Testis (tissue), 3 donors: ENCODE data around the gene PDS5A. TPM values are rescaled to one million over a fixed set of nuclear protein-coding genes. Genes with fewer than 3 reads are reported as not detected.
A peak's percentile ranks its signal among the peaks of the same experiment; 100 is the strongest.
"Not testable (repeated sequence)": the region's sequence is repeated elsewhere in the genome, so short reads cannot be mapped to it uniquely, and the experiment has no call there.

ENCODE experiments used
- DNase-seq: peaks from one replicate; pipeline ENCODE4 v3.0.0-alpha.2; 2019
- H3K27ac ChIP-seq, 2 donors: fragments of 200-600 bp; sonication (generic); one replicate each; pipeline ENCODE4 v1.5.1; 2019
- H3K27me3 ChIP-seq: fragments of 200-600 bp; sonication (generic); one replicate; pipeline ENCODE4 v1.5.1; 2019
- H3K36me3 ChIP-seq: fragments of 200-600 bp; sonication (generic); one replicate; pipeline ENCODE4 v1.5.1; 2017; ENCODE audit warnings: low read depth; ENCODE audit errors: missing control alignments
- H3K4me1 ChIP-seq: fragments of 200-600 bp; sonication (generic); one replicate; pipeline ENCODE4 v1.5.1; 2019
- H3K4me3 ChIP-seq, 2 donors: fragments of 200-600 bp; sonication (generic); one replicate each; pipeline ENCODE4 v1.5.1; 2017 to 2019
- H3K9me3 ChIP-seq: fragments of 200-600 bp; sonication (generic); one replicate; pipeline ENCODE4 v1.5.1; 2017
- CTCF ChIP-seq, 3 experiments: fragments of 450-650 bp in 2 of 3; fragments of 200-600 bp in 1 of 3; sonication (generic) in 1 of 3; IDR thresholded peaks; one replicate each; pipeline ENCODE4 v1.5.1; 2016 to 2019; ENCODE audit warnings: antibody characterized with exemption in 3 of 3, mild to moderate bottlenecking in 2 of 3, moderate library complexity in 1 of 3
- POLR2A ChIP-seq: fragments of 450-650 bp; IDR thresholded peaks from one replicate; pipeline ENCODE4 v1.6.1; 2017; ENCODE audit warnings: antibody characterized with exemption, mild to moderate bottlenecking, moderate library complexity
- WGBS, 2 donors: methylation state at CpG; one replicate each; pipeline ENCODE4 v1.1.5; 2018; 5-methylcytosine and 5-hydroxymethylcytosine counted together
- intact Hi-C: fragments of 100-400 bp; cut with DNase I; formaldehyde crosslinking; loops from one replicate; pipeline ENCODE4 v1.15.1; 2023; ENCODE audit warnings: low total_unique reads
- polyA plus RNA-seq: library from polyadenylated mRNA; stranded (reverse); fragments of 350-450 nt; fragmentation: Illumina TruSeq; extraction: RNeasy Lipid Tissue Mini Kit (QIAGEN cat#74804); gene quantifications from one replicate; pipeline ENCODE4 v1.2.3, GENCODE V29; 2014; ENCODE audit warnings: low read depth, low replicate concordance; ENCODE audit not compliant: insufficient read depth
- total RNA-seq, 2 donors: library from RNA; depleted of rRNA; stranded (reverse); fragments of >200 nt; gene quantifications; one replicate each; pipeline ENCODE4 v1.2.3, GENCODE V29; 2016

PDS5A gene
- total and polyA plus RNA-seq, 3 donors from 2014 or later = 20.7 to 61.7 (median 61.3) TPM

- intact Hi-C loops = loop anchor here (5.0 kb wide), 4 partner anchors 279 to 519 kb away; partner anchors contain the start of genes LIAS, RPL9, UBE2K and UGDH
Measured at GRCh38 chr4:39976141-39976944, 1.4 kb downstream of the PDS5A start.

GRCh38 chr4:39975488-39976089, 2.1 kb downstream of the PDS5A start:
- Histone ChIP-seq H3K4me1 (peaks cover 15% of the 10 kb centered on the region), H3K27ac (peak overlapping the region; percentile 43 to 97), H3K9me3 (no peaks in the 10 kb centered on the region), H3K4me3 (peak overlapping the region in 1 of 2 donors; percentile 93), H3K27me3 (no peaks in the 10 kb centered on the region), H3K36me3 (no peaks in the 10 kb centered on the region)
- intact Hi-C loops = loop anchor here (5.0 kb wide), 4 partner anchors 278 to 518 kb away; partner anchors contain the start of genes LIAS, RPL9, UBE2K and UGDH
- 42 to 43% methylated on average over 4 of the region's 4 CpGs for WGBS, 2 donors
- TF ChIP-seq POLR2A = no peak
- no peak for TF ChIP-seq CTCF (IDR thresholded peaks at IDR 0.05)
- no peak for DNase-seq

More at GRCh38 chr4:39976141-39976944, 1.4 kb downstream of the PDS5A start:
- no peaks in the 10 kb centered on the region for H3K36me3 ChIP-seq
- peak overlapping the region; percentile 82 to 93 for H3K4me3 ChIP-seq
- peak overlapping the region; percentile 97 for H3K27ac ChIP-seq
- H3K27me3 ChIP-seq = no peaks in the 10 kb centered on the region
- H3K9me3 ChIP-seq = no peaks in the 10 kb centered on the region
- peak; percentile 85 for DNase-seq
- WGBS, 2 donors = 1 to 2% methylated on average over 21 to 40 of the region's 41 CpGs
- TF ChIP-seq POLR2A (no peak), CTCF (IDR thresholded peaks at IDR 0.05) (peak; percentile 69 to 86 (median 82))
- H3K4me1 ChIP-seq = peaks cover 10% of the 10 kb centered on the region

GRCh38 chr4:39973052-39973451, 4.7 kb downstream of the PDS5A start:
- H3K27ac ChIP-seq, H3K27me3 ChIP-seq, intact Hi-C loops, H3K36me3 ChIP-seq, DNase-seq, H3K9me3 ChIP-seq, H3K4me3 ChIP-seq: not testable (repeated sequence)
- WGBS, 2 donors = 48 to 68% methylated on average over 5 to 6 of the region's 6 CpGs
- H3K4me1 ChIP-seq = peaks cover 15% of the 10 kb centered on the region

GRCh38 chr4:39970671-39971640, 6.8 kb downstream of the PDS5A start:
- Histone ChIP-seq H3K27me3 (no peaks in the 10 kb centered on the region), H3K4me1 (peaks cover 15% of the 10 kb centered on the region)
- intact Hi-C loops = no loop called here

More at GRCh38 chr4:39970671-39971640, 6.8 kb downstream of the PDS5A start:
- H3K9me3 ChIP-seq = no peaks in the 10 kb centered on the region
- TF ChIP-seq CTCF (IDR thresholded peaks at IDR 0.05) (no peak), POLR2A (no peak)
- 59 to 73% methylated on average over 17 to 18 of the region's 18 CpGs for WGBS, 2 donors
- no peak overlapping the region for H3K4me3 ChIP-seq
- no peaks in the 10 kb centered on the region for H3K36me3 ChIP-seq
- H3K27ac ChIP-seq = peak overlapping the region; percentile 27 to 55
- peak; percentile 51 for DNase-seq
